GM18511 (cell line): Measurements from ENCODE around the gene ARID3A.

Experiments
- ATAC-seq: cut with Tn5 transposase; IDR thresholded peaks from one replicate; pipeline ENCODE4 v1.9.1; 2021; ENCODE audit warnings: mild to moderate bottlenecking, moderate library complexity; ENCODE audit not compliant: unreplicated experiment

ARID3A gene

DNA sequence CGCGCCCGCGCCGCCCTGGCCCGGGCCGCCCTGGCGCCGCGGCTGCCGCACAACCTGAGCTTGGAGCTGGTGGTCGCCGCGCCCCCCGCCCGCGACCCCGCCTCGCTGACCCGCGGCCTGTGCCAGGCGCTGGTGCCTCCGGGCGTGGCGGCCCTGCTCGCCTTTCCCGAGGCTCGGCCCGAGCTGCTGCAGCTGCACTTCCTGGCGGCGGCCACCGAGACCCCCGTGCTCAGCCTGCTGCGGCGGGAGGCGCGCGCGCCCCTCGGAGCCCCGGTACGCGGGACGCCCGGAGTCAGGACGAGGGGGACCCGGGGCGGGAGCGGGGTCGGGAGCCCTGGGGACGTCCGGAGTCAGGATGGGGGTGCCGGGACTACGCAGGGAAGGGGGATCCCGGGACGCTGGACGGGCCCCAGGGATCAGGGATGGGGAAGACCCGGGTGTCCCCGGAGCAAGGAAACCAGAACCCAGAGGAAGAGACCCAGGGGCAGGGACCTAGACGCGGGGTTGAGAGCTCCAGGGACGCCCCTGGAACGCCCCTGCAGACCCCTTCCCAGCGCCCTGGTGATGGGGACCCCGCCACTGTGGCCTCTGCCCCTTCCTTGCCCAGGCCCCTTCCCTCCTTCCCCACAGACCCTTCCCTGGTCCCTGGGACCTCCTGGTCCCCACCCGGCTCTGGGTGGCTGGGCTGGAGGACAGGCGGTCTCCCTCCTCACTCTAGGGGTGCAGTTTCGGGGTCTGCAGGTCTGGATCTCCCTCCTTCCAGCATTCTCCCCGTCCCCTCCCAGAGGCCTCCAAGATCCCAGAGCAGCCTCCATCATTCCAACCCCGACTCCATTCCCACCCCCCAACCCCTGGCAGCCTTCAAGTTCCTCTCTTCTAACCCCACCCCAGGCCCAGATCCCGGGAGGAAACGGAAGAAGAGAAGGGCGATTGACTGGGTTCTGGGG lies 75.0 kb downstream of the ARID3A start:
- ATAC-seq, result no peak

DNA sequence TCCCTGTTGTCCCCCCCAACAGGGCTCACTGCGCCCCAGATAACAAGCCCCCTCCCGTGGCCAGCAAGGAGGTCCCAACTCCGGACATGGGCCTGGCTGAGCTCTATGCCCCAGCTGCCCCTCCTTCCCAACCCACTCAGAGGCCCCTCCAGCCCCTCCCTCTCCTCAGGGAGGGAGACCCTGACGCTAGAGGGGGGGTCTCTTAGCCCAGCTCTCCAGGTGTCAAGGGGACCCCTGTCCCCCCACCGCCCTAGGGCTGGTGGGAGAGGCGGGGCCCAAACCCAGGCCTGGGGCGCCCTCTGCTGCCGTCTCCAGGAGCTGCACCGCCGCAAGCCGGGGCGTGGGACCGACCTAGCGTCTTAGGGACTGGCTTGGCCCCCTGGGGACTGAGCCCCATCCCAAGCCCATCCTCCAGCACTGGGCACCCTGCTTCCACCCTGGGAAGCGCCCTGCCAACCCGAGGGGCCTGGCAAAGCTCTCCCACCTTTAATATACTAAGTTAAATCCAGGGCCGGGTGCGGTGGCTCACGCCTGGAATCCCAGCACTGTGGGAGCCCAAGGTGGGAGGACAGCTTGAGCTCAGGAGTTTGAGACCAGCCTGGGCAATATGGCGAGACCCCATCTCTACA lies 75.8 kb downstream of the ARID3A start:
- ATAC-seq, result no peak

DNA sequence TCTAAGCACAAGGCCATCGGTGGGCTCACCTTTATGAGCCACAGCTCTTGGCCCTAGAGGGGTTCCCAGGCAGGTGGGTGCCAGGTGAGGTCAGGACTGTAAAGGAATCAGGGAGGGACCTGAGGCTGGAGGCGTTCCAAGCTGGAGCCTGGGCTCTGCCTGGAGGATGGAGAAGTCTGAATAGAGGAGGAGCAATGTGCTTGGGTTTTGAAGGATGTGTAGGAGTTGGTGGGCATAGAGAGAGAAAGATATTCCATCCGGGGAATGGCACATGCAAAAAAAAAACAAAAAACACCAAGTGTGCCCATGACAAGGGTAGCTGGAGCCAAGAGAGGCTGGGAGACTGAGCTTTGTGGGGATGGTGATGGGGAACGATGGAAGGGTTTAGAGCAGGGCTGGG lies 76.8 kb downstream of the ARID3A start:
- no peak for ATAC-seq

DNA sequence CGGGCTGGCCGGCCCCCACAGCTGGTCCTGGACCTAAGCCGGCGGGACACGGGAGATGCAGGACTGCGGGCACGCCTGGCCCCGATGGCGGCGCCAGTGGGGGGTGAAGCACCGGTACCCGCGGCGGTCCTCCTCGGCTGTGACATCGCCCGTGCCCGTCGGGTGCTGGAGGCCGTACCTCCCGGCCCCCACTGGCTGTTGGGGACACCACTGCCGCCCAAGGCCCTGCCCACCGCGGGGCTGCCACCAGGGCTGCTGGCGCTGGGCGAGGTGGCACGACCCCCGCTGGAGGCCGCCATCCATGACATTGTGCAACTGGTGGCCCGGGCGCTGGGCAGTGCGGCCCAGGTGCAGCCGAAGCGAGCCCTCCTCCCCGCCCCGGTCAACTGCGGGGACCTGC lies 77.4 kb downstream of the ARID3A start:
- no peak for ATAC-seq

DNA sequence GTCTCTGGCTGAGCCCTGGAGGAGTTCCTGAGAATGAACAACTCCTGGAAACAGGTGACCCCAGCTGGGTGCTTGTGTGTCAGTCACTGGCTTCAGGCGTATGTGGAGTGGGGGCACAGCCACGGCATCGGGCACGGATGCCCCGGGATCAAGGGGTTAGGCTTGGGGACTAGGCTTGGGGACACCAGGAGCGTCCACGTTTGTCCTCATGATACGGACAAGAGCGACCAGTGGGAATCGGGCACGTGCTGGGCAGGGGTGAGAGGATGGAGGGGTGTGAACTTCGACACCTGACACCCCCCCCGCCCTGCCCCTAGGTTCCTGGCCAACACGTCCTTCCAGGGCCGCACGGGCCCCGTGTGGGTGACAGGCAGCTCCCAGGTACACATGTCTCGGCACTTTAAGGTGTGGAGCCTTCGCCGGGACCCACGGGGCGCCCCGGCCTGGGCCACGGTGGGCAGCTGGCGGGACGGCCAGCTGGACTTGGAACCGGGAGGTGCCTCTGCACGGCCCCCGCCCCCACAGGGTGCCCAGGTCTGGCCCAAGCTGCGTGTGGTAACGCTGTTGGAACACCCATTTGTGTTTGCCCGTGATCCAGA lies 78.5 kb downstream of the ARID3A start:
- no peak for ATAC-seq

DNA sequence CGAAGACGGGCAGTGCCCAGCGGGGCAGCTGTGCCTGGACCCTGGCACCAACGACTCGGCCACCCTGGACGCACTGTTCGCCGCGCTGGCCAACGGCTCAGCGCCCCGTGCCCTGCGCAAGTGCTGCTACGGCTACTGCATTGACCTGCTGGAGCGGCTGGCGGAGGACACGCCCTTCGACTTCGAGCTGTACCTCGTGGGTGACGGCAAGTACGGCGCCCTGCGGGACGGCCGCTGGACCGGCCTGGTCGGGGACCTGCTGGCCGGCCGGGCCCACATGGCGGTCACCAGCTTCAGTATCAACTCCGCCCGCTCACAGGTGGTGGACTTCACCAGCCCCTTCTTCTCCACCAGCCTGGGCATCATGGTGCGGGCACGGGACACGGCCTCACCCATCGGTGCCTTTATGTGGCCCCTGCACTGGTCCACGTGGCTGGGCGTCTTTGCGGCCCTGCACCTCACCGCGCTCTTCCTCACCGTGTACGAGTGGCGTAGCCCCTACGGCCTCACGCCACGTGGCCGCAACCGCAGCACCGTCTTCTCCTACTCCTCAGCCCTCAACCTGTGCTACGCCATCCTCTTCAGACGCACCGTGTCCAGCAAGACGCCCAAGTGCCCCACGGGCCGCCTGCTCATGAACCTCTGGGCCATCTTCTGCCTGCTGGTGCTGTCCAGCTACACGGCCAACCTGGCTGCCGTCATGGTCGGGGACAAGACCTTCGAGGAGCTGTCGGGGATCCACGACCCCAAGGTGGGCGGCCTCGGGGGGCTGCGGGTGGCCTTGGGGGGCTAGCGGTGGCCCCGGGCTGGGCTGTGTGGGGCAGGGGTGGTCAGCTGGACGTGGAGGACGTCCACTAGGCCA lies 79.2 kb downstream of the ARID3A start:
- no peak for ATAC-seq

DNA sequence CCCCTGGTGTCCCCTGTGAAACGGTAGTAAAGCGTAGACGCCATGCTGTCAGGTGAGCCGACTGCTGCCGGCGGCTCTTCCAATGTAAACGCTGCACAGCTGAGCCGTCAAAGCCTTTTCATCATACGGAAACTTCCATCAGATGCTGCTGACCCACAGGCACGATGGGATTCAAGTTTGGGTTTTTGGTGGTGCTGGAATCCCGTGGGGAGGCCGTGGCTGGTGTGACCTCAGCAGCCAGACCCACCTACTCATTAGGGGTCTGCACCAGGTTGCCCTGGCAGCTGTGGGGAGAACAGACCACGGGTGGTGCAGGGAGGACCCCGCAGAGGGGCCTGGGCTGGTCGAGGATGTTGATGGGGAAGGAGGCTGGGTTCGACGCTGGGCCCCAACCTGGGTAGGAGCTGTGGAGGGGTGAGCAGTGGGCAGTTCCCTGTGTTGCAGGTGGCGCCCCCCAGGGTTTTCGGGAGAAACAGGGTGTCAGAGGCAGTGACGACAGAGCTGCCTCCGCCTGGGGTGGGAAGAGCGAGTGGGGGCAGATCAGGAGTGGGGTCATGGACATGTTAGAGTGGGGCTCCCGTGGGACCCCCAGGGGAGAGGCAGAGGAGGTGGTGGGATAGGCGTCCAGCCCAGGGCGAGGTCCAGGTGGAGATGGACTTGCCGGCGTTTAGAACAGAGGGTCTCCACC lies 81.0 kb downstream of the ARID3A start:
- no peak for ATAC-seq

DNA sequence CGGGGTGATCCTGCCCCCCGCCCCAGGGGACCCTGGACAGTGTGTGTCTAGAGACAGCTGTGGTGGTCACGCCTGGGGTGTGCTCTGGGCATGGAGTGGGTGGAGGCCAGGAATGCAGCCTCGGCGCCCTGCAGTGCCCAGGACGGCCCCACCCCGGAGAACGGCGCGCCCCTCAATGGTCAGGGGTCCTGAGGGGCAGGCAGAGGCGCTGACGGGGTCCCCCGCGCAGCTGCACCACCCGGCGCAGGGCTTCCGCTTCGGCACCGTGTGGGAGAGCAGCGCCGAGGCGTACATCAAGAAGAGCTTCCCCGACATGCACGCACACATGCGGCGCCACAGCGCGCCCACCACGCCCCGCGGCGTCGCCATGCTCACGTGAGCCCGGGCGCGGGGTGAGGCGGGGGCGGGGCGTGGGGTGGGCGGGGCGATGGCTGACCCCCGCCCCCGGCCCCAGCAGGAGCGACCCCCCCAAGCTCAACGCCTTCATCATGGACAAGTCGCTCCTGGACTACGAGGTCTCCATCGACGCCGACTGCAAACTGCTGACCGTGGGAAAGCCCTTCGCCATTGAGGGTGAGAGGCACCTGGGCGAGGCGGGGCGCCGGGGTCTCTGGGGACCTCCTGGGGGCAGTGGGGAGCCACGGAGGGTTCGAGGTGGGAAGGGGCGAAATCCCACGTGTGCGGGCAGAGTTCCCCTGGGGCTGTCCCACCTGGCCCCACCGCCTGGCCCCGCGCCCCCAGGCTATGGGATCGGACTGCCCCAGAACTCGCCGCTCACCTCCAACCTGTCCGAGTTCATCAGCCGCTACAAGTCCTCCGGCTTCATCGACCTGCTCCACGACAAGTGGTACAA lies 81.8 kb downstream of the ARID3A start:
- ATAC-seq, result no peak

DNA sequence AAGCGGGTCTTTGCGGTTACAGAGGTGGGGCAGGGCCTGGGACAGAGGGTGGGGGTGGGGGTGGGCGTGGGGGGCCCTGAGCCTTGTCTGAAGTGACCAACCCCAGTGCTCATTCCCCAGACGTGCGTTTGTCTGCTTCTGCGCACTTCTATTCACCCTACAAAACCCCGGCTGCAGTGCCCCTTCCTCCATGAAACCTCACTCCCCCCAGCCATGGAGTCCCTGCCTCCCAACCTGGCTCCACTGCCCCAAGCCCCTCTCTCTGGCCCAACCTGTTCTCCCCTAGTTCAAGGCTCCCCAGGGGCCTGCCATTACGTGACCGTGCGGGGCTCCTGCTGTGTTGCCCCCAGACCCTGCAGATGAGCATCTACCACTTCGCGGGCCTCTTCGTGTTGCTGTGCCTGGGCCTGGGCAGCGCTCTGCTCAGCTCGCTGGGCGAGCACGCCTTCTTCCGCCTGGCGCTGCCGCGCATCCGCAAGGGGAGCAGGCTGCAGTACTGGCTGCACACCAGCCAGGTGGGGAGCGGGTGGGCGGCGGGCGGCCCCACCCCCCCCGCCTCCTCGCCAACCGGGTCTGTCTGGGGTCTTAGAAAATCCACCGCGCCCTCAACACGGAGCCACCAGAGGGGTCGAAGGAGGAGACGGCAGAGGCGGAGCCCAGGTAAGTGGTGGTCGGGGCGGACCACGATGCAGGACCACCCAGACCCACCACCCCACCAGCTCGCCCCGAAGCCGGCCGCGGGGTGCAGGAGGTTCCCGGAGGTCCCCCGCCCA lies 82.6 kb downstream of the ARID3A start:
- ATAC-seq, result no peak

DNA sequence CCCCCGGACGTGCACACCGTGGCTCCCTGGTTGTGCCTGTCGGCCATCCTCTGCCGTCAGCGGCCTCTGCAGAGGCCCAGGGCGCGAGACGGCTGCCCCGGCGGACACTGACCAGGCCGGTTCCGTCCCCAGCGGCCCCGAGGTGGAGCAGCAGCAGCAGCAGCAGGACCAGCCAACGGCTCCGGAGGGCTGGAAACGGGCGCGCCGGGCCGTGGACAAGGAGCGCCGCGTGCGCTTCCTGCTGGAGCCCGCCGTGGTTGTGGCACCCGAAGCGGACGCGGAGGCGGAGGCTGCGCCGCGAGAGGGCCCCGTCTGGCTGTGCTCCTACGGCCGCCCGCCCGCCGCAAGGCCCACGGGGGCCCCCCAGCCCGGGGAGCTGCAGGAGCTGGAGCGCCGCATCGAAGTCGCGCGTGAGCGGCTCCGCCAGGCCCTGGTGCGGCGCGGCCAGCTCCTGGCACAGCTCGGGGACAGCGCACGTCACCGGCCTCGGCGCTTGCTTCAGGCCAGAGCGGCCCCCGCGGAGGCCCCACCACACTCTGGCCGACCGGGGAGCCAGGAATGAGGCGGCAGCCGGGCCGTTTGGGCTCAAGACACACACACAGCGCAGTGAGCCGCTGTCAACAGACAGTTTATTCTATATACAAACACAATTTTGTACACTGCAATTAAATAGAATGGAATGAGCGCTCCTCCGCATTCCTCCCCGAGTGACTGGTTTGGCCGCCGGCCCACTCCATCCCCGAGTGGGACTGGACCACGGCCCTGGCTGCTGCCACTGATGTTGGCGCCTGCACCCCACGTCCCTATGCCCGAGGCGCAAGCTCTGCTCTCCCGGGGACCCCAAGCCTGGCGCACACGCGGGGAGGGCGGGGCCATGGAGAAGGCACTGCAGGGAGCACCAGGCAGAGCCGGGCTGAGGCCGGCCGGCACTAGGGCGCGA lies 83.5 kb downstream of the ARID3A start:
- no peak for ATAC-seq

DNA sequence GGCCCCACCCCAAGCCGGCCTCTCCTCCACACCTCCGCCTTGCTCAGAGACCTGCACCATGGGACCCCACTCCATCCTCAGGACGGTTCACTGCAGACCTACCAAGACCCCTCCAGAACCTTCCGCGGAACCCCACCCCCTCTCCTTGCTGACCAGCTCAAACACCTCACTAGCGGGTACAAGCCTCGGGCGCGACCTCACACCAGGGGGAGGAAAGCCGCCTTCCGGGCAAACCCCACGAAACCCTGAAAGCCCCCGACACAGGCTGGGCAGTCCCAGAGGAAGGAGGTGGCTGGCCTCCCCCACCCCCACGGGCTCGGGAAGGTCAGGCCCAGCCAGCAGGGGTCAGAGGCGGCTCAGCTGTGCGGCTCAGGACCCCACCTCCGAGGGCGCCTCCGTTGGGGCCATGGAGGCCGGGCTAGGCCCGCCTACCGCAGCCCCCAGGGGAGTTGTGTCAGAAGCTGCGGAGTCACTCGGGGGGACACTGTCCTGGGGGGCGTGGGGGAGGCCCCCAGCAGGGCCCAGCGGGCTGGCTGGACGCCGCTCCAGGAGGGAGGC lies 84.2 kb downstream of the ARID3A start:
- ATAC-seq, result no peak

DNA sequence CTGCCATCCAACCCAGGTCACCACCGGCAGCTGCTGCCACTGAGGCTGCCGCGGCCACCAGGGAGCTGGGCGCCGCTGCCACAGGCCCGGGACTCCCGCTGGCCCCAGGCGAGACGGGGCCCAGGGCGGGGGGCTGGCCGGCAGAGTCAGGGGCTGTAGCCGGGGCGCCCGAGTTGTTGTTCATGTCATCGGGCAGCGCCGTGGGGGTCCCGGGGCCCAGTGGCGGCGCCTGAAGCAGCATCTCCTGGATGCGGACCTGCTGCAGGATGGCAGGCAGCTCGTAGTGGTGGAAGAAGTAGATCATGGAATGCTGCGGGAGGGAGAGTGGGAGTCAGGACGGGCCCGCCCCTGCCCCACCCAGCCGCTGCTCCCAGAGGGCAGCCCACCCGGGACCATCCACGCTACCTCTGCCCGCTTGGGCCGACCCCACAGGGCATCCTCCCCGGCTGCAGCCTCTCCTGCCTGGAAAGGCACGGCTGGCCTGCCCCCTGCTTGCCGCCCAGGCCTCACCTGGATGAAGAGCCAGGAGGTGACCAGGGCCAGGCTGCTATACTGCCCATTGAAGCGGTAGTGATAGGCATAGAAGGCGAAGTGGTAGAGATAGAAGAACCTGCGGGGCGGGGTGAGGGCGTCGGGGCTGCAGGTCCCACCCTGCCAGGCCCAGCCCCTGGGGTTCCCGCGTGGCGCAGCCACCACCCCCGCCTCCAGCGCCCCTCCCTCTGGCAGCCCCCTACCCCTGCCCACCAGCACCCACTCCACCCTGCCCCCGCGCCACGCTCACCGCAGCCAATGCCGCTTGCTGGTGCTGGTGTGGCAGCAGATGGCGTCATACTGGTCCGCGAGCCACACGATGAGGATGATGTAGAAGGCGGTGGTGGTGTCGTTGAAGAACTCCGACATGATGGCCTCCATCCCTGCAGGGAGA lies 85.0 kb downstream of the ARID3A start:
- ATAC-seq, result no peak

DNA sequence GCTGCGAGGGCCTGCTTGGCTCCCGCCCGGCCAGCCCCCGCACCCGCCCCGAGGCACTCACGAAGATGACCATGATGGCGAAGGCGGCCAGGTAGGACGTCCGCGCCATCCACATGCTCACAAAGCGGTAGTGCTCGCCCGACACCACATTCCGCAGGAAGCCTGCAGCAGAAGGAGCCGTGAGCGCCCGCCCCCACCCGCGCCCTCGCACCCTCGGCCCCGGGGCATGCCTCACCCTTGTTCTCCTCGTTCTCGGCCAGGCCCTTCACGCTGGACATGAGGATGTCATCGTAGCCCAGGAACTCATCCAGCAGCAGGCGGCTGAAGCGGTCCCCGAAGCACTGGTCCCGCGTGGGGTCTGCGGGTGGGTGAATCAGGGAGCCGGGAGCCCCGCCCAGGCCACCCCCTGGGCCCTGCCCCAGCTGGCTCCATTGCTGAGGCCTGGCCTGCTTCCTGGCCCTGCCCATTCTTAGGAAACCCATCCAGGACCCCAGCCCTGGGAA lies 86.0 kb downstream of the ARID3A start:
- no peak for ATAC-seq

DNA sequence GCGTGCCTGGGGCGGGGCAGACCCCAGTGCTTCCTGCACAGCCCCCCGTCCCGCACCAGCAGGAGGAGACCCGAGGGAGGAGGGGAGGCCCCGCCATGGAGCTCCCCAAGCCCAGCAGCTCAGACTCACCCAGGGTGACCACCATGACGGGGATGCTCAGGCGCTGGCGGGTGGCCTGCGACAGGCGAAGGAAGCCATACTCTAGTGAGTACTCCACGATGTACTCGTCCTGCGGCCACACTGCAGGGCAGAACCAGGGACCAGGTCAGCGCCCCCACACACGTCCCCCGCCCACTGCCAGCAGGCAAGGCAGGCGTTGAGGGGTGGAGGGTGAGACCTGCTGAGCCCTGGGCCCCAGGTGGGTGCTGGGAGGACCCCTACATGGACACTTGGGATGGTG lies 86.5 kb downstream of the ARID3A start:
- ATAC-seq, result no peak

DNA sequence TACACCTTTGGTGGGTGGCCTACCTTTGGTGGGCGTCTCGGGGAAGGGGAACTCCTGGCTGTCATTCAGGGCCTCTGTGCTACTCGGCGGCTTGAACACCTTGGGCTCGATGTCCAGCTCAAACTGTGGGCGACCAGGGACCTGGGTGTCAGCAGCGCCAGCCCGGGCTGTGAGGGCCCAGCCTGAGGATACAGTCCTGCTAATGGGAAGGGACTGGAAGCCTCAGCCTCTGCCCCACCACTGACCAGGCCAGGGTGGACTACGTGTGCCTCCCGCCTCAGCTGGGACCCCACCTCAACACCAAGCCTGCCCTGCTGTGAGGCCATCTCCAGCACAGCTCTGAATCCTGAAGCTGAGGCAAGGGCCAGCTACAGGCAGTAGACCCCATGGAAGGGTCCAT lies 87.4 kb downstream of the ARID3A start:
- no peak for ATAC-seq
